Activated CD4-positive, alpha-beta T cell treated with anti-CD3 and anti-CD28 coated beads, Interleukin-2, amount 50 U/mL, for 4 hours (primary cell): ENCODE measurements around the gene FOXN3.
"Not testable (repeated sequence)": the region's sequence is repeated elsewhere in the genome, so short reads cannot be mapped to it uniquely, and the experiment has no call there.

Source experiments
- DNase-seq, 2 experiments: peaks; one replicate each; pipeline ENCODE4 v3.0.0-alpha.2; 2020

FOXN3 gene

GRCh38 chr14:89267656-89268055 is 149.4 kb downstream of the FOXN3 start:
- no peak for DNase-seq

GRCh38 chr14:89267163-89267562 is 149.9 kb downstream of the FOXN3 start:
- DNase-seq: no peak

- DNase-seq: no peak
These were observed 150.3 kb downstream of the FOXN3 start for GRCh38 chr14:89266754-89267153.

DNA sequence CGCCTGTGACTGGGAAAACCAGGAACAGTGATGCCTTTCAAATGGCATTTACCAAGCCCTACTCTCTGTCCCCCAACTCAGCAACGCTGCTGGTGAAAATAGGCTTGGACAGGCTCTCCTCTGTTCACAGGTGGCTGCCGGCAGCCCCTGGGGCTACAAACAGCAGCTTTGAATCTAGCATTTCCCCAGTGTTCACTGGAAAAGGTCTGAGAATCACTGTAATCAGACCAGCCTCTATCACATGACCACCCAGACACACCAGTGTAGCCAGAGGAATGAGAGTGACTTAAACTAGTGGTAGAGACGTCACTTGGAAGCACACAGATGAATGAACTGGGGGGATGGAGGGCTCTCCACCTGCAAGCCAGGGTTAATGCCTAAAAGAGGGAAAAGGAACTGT is 151.8 kb downstream of the FOXN3 start:
- no peak for DNase-seq

GRCh38 chr14:89264196-89264800 is 152.7 kb downstream of the FOXN3 start:
- DNase-seq: no peak

DNA sequence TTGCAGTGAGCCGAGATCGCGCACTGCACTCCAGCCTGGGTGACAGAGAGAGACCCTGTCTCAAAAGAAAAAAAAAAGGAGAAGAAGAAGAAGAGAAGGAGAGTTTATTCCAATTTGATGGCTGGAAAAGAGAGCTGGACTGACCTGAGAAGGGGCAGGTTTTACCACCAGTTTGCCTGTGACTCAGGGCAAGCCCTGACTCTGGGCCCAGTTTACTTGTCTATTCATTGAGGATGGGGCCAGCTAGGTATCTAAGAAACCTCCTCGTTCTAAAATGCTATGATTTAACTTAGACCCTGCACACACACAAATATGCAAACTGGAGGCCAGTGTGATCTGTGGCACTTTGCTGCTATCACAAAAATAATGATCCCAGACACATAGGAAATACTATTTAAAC is 155.0 kb downstream of the FOXN3 start:
- DNase-seq: no peak

GRCh38 chr14:89260898-89261297 is 156.1 kb downstream of the FOXN3 start:
- DNase-seq: no peak

- no peak for DNase-seq
These were observed 157.0 kb downstream of the FOXN3 start for GRCh38 chr14:89259951-89260609.

- DNase-seq: no peak
These were observed 158.2 kb downstream of the FOXN3 start for GRCh38 chr14:89258728-89259273.

DNA sequence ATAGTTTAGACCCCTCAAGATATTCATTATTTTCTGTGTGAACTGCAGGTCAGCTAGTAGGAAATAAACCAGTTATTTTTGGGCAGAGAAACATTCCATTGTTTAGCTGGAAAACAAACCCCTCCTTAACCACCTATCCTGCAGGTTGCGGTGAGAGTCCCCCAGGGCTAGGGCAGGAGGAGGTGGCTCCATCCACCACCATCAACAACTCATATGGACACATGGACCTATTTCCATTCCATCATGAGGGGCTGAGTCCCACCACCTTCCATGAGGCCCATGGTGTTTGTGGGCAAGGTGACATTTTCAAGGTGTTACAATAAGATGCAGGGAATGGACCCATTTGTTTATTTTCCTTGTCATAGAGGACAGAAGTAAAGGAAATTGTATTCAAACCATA is 160.1 kb downstream of the FOXN3 start:
- no peak for DNase-seq

GRCh38 chr14:89256283-89256682 is 160.8 kb downstream of the FOXN3 start:
- no peak for DNase-seq

- DNase-seq: no peak
These were observed 161.2 kb downstream of the FOXN3 start for GRCh38 chr14:89255852-89256251.

- no peak for DNase-seq
These were observed 162.0 kb downstream of the FOXN3 start for GRCh38 chr14:89255012-89255411.

- no peak for DNase-seq
These were observed 162.7 kb downstream of the FOXN3 start for GRCh38 chr14:89254166-89254909.

GRCh38 chr14:89252887-89253532 is 164.0 kb downstream of the FOXN3 start:
- no peak for DNase-seq

DNA sequence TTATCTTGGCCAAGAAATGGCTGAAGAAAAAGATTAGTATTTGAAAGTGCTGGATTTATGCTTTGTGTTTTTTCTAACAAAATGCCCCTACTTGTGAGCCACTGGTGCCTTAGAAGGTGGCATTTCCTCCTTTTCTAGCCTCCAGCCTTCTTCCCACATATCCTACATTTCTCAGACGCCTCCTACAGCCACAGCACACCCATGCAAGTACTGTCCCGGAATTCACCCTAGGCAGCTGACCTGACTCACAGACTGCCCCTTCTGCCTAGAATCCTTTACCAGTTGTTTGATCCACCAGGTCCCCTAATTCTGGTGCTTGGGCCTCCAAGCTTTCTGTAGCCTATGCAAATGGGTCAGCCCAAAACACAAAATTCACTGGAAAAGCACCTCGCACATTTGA is 166.0 kb downstream of the FOXN3 start:
- DNase-seq: no peak

- not testable (repeated sequence) for DNase-seq
These were observed 166.4 kb downstream of the FOXN3 start for GRCh38 chr14:89250655-89250975.

DNA sequence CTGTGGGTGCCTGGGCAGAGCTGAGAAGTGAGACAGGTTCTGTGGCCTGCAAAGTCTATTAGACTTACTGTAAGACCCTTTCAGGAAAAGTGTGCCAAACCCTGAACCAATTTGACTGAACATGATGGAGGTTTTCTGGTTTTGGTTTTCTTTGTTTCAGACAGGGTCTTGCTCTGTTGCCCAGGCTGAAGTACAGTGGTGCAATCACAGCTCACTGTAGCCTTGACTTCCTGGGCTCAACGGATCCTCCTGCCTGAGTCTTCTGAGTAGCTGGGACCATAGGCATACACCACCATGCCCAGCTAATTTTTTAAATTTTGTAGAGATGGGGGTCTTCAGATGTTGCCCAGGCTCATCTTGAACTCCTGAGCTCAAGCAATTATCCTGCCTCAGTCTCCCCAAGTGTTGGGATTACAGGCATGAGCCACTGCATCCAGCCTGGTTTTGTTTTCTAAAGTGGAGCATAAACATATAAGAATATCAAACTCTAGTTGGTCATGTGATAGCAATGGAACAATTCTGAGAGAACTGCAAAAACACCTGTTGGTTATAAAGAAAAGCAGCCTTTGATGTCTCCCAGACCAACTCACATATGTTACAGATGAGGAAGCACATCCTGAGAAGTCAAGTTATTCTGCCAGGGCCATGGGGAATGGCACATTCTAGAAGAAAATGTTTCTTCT is 166.9 kb downstream of the FOXN3 start:
- no peak for DNase-seq

GRCh38 chr14:89249065-89249695 is 167.9 kb downstream of the FOXN3 start:
- no peak for DNase-seq

GRCh38 chr14:89248411-89249064 is 168.5 kb downstream of the FOXN3 start:
- no peak for DNase-seq

DNA sequence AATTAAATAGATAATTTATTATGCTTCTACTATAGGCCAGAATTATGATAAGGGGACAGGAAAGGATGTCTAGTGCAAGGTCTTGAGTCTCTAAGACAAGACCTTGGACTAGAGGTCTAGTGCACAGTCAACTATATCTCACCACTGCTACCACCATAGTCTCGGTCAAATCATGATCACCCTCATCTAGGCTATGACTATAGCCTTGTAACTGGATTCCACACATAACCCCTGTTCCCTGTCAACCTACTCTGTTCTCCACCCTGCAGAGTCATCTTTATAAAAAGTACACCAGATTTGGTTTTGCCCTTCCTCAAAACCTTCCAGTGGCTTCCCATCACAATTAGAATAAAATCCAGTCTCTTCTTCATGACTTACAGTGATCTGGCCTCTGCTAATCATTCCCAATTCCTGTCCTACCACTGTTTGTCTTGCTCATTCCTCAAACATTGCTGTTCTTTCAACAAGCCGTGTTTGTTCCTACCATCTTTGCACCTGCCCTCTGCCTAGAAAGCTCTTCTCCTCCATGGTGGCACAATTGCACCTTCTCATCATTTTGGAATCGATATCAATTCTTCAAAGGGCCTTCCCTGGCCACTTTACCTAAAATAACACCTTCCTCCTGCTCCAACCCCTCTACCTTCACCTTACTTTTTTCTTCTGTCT is 169.4 kb downstream of the FOXN3 start:
- DNase-seq: no peak
